GM21423 (cell line): Measurements from ENCODE around the gene CYTH3.
"Not testable (repeated sequence)": the region's sequence is repeated elsewhere in the genome, so short reads cannot be mapped to it uniquely, and the experiment has no call there.

Source experiments
- ATAC-seq: cut with Tn5 transposase; IDR thresholded peaks from one replicate; pipeline ENCODE4 v1.9.1; 2021; ENCODE audit warnings: mild to moderate bottlenecking, moderate library complexity; ENCODE audit not compliant: unreplicated experiment

The CYTH3 gene

DNA sequence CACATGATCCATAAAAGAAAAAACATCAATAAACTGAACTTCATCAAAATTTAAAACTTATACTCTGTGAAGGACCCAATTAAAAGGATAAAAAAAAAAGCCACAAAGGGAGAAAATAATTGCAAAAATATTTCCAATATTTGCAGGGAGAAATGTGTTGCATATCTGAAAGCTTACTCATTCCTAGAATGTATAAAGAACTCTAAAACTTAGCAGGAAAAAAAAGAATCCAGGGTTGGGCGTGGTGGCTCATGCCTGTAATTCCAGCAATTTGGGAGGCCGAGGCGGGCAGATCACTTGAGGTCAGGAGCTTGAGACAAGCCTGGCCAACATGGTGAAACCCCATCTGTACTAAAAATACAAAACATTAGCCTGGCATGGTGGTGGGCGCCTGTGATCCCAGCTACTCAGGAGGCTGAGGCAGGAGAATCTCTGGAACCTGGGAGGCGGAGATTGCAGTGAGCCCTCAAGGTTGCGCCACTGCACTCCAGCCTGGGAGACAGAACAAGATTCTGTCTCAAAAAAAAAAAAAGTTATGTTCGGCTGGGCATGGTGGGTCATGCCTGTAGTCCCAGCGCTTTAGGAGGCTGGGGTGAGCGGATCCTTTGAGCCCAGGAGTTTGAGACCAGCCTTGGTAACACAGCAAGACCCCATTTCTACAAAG lies 11.1 kb upstream of the CYTH3 start:
- ATAC-seq = not testable (repeated sequence)

DNA sequence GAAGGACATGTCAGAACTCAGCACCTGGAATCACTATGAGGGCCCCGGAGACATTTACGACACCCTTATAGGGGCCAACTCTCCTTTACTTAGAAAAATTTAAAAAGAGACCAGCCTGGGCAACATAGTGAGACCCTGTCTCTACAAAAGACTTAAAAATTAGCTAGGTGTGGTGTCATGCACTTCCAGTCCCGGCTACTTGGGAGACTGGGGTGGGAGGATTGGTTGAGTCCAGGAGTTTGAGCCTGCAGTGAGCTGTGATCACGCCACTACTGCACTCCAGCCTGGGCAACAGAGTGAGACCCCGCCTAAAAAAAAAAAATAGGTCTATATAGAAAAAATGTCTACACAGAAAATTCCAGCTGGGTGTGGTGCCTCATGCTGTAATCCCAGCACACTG lies 7.5 kb upstream of the CYTH3 start:
- ATAC-seq = no peak

DNA sequence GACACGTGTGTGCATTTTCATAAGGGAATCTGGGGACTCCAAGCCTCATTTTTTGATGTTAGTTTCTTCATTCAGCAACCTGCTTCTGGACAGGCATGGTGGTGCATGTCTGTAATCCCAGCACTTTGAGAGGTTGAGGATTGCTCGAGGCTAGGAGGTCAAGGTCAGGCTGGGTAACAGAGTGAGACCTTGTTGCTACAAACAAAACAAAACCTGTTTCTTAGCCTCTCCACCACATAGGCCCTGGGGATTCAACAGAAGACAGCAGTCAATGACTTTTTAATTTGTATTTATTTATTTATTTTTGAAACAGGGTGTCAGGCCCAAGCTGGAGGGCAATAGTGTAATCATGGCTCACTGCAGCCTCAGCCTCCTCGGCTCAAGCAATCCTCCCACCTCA lies 6.9 kb upstream of the CYTH3 start:
- no peak for ATAC-seq

DNA sequence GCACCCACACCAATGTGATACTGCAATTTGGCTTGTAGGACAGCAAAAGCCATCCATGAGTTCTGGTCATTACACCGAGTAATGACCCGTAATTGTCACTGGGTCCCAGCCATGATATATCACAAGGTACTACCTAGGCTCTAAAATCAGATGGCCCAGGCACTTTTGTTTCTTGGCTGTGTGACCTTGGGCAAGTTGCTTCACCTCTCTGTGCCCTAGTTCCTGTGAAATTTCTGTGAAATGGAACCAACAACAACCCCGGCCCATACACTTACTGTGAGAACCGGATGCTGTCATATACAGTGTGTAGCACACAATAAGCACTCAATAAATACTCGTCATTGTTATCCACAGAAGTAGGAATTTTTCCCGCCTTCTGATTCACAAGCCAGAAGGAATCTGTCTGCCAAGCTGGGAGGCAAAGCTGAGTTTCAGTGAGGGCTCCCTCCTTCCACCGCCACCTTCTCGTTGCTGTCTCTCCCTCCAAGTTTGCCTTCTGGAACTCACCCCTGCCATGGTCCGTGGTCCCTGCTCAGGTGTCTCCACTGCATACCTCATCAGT lies 6.4 kb upstream of the CYTH3 start:
- no peak for ATAC-seq

DNA sequence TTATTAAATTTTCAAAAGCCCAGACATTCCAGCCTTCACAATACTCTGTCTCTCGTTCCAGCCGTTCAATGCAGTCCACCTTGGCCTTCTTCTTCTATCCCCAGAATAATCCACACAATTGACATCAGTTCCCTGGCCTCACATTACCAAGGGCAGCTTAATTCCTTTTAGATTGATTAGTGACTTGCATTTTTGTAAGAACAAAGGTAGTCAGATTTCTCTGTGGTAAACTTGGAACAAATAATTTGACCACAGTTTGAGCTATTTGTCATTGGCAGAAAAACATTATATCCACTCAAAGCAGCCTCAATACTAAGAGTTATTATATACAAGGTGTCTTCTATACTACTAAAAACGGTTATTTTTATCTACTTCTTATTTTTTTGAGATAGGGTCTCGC lies 5.1 kb upstream of the CYTH3 start:
- ATAC-seq = no peak

DNA sequence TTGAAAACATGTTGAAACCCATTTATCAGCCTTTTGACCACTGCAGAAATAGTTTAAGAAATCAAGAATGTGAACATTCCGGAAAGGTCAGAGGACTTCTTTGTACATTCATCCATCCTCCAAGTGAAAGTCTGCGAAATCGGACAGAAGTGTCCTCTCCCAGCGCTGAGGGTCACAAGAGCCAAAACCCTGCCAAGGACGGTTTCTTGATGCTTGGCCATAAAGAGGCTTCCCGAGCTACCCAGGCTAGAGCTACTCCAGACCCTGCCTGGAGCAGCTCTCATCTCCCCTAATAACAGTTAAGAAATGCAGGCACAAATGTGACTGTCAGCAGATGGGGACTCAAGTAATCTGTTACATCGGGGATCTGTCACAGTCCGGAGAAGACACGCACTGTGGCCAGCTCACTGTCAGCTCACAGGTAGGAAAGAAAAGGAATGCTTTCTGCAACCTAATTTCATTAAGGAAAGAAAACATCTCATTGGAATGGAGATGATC lies 4.5 kb upstream of the CYTH3 start:
- no peak for ATAC-seq

DNA sequence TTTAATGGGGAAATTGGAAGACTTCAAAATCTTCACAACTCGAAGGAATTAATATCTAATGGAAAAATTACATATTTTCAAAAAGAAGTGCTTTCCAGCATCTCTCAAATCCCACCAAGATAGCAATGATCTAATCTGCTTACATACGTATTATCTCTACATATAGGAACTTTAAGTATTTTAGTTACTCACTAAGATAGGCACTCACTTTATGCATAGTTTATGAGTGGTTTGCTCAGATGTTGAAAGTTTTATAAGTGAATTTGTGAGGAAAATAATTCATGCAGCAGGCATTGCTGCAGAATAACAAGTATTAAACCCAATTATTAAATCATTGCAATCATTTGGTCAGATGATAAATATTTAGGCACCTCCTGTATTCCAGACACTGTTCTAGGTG lies 2.3 kb upstream of the CYTH3 start:
- ATAC-seq = no peak

DNA sequence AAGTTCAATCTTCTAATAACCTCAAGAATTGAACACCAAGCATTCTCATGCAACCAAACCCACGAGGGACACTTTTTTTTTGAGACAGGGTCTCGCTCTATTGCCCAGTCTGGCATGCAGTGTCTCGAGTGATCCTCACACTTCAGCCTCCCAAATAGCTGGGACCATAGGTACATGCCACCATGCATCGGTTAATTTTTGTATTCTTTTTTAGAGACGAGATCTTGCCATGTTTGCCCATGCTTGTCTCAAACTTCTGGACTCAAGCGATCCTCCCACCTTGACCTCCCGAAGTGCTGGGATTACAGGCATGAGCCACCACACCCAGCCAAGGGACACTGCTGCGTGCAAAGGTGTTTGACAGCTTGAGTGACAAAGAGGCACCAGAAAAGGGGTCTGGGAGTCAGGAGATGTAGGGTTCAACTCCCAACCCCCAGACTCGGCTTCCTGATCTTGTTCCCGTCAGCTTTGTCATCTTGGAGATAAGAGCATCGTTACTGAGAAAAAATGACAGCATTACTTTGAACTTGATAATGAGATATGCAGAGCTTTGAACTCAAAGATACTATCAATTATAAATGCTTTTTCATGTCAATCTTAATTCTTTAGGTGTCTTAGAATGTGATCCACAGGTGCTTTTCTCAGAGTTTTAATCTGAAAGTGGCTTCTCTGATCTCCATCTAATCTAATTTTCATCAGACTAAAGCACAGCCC lies 1.6 kb upstream of the CYTH3 start:
- no peak for ATAC-seq

DNA sequence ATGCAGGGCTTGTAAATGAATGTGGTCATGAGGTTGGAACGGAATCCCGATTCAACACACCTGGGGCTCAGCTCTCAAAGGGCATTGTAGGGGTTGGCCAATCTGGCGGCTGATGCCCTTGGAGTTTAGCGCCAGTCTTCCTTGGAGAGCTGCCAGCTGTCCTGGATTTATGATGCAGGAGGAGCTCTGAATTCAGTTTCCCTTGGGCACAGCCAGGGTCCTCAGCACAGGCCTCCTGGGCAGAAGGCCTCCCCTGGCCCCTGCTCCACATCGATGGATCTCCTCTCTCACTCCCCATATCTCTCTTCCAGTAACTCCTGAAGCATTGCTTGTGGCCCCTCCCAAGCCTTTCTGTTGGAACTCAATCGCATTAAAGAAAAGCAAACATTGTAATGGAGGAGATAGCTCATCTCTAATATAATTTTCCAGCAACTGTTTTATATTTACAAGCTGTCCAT lies 985 bp upstream of the CYTH3 start:
- ATAC-seq = no peak

DNA sequence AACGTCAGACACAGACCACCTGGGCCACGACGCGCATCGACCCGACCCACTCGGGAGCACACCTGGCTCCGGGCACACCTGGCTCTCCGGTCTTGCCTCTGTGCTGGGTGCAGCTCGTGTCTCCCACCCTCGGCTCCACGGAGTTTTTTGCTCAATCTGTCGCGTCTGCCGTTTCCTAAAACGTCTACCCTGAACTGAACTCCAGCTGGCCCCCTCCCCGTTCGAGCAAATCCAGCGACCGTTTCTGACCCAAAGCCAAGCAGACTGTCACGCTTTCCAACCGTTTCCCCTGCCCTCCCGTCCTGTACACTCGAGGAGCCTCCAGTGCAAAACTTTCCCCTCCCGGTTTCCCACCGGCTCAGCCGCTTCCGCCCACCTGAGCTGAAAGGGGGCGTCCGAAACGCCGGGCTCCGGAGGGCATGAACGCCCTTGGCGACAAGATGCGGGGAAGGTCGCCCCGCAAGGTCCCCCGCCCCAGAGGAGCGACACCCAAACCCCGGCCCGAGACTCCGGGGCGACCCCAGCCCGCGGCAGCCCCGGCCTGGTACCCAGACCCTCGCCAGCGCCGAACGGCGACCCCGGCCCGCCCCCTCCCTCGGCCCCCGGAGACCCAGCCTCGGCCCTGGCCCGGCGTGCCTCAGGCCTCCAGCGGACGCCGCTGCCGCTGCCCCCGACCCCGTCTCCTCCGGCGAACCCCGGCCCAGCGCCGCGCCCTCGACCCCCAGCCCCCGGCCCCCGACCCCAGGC lies 557 bp downstream of the CYTH3 start:
- ATAC-seq = peak; percentile 4

DNA sequence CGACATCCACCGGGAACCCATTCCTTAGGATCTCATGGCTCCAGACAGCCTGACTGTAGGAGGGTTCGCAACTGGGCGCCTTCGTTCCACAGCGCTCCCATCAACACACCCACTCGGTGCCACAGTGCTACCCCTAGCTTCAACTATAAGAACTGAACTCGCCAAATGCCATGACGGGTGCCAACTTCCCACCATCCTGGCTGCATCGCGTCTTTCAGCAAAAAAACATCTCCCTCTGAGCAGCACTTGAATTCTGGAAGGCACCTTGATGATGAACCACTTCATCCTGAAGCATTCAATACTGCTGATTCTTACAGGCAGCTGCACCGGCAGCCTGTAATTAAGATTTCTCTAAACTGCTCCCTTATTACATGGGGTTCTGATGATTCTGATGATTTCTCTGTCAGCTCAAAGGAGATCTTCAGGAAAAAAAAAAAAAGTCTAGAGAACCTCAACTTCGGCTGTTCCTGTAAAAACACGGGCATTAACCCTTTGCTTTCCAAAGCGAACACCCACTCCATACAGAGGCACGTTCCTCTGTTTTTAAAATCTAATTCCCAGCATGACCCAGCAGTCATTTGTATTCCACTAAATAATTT lies 1.3 kb downstream of the CYTH3 start:
- ATAC-seq = no peak

DNA sequence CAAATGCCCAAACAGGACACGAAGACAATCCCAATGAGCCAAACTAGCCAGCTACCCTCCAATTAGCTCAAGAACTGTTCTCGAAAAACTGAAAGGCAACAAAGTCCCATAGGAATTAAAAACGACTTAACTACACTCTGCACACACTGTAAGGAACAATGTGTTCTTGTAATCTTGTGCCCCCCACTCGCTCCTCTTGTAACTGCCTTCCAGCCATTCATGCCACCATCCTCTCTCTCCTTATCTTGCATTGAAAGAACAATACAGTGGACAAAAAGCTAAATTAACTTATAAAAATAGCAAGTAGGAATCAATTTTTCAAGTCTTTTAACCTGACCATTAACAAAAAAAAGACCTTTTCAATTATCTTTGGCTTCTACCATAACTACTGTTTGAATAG lies 2.9 kb downstream of the CYTH3 start:
- no peak for ATAC-seq

DNA sequence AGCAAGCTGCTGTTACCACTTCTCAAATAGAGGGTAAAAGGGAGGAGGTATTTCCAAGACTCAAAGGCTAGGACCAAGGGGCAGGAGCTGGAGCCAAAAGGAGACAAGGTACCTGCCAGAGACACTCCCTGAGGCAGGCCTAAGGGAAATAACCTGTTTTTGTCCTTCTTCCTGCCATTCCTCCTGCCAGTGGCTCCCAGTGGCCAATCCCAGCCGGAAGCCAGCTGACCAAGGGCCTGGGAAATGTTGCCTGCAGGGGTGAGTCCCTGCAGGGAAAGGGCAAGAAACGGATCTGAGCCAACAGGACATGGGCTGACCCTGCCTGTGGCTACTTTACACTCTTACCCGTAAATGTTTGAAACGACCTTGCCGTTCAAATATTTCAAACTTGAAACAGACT lies 3.5 kb downstream of the CYTH3 start:
- ATAC-seq = no peak

DNA sequence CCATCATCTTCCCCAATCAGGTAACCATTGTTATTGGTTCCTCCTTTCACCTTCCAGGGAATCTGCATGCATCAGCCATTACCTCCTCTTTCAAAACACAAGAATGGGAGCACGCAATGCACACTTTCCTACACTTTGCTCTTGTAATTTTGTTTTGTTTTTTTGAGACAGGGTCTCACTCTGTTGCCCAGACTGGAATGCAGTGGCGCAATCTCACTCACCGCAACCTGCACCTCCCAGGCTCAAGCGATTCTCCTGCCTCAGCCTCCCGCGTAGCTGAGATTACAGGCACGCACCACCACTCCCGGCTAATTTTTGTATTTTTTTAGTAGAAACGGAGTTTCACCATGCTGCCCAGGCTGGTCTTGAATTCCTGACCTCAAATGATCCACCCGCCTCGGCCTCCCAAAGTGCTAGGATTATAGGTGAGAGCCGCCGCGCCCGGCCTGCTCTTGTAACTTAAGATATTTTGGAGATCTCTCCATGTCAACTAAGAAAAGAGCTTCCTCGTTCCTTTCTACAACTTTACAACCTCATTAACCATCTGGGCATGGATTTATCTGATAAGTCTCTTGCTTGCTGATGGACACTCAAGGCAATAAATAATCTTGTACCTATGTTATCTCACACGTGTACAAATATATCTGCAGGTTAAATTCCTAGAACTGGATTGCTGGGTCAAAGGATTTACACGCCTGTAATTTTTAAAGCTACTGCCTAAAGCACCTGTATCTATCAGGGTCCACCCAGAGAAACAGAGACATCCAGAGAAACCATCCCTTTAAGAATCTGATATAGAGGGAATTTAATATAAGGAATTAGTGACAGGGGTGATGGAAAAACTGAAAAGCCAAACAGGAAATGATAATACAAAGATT lies 4.2 kb downstream of the CYTH3 start:
- no peak for ATAC-seq

DNA sequence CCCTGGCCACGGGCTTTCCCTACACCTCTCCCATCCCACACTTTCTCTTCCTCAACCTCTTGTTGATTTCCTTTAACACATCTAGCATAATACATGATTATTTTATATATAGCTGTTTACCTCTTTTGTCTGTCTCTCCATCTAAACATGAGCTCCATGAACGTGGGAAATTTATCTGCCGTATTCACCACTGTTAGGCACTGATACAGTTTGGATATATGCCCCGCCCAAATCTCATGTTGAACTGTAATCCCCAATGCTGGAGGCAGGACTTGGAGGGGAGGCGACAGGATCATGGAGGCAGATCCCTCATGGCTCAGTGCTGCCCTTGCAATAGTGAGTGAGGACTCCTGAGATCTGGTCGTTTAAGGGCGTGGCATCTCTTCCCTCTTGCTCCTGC lies 5.7 kb downstream of the CYTH3 start:
- ATAC-seq = no peak

DNA sequence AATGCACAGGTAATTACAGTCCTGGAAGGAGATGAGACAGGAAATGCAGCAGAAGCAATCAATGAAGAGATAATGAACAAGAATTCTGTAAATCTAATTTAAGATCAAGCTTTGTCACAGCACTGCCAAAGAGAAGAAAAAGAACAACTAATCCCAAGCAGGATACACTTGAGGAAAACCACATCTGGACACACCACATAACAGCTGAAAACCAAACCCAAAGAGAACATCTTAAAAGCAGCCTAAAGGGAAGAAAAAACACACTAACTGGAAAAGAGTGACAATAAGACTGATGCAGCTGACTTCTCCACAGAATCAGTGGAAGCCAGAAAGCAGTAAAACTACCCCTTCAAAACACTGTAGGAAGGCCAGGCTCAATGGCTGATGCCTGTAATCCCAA lies 10.2 kb downstream of the CYTH3 start:
- ATAC-seq = no peak

DNA sequence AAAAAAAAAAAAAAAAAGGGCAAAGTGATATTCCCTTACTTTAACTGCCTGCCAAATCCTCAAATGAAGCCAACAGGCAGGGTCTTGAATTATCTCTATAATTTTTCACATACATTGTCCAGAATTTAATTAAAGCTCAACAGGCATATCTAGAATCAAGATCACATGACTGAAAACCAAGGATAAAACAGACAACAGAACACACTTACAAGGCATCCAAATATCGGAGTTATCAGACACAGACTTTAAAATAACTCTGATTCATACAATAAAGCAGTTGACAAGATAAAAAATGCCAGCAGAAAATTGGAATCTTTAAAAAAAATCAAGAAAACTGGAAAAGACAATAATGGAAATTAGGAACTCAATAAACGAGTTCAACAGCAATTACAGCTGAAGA lies 10.7 kb downstream of the CYTH3 start:
- ATAC-seq = no peak

DNA sequence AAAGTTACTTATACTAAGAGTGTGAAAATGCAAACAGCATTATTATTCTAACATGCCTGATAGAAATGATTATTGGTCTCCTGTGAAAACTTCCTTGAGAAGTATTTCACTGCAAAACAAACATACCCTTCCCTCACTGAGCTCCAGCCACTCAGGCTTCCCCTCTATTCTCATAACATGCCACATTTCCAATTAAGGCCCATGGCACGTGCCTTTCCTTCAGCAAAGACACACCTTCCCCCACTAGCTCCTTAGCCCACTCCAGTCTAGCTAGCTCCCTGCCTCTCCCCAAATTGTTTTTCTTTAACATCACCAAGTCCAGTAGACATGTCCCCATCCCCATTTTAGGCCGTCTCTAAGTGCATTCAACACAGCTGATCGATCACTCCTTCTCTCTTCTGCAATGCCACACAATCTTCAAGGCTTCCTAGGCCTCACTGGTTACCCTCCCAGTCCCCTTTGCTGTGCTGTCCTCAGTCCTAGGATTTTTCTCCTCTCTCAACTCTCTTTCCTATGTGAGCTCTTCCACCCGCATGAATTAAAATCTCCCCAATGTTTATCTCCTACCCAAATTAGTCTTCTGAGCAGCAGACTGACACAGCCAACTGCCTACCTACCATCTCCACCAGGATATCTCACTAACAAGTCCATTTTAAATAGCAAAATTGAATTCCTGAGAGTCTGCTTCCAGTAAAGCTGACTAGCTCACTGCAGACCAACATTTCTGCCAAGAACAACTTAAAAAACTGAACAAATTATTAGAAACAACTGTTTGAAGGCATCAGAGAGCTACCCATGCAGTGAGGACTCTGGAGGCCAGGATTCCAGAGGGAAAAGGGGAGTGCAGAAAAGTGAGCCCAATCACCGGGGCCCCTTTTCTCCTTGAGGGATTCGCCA lies 11.9 kb downstream of the CYTH3 start:
- no peak for ATAC-seq

DNA sequence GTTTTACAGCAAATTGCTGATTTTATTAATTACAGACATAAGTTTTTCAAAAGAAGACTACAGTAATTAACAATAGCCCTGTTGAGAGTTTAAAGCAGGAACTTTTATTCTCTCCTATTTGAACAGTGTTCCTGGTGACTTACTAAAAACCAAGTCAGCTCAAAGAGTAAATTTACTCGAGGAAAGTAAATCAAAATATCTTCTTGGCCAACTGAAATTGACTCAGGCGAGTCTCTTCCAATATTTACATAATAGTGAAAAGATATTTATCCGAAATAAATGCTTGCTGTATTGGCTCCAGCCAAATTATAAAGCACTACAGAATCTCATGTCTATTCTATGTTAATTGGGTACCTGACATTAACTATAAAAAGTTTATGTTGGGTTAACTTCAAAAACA lies 13.2 kb downstream of the CYTH3 start:
- ATAC-seq = no peak
